Trophoblast cell (in vitro differentiated cells and primary cell): ENCODE data around the gene GUCA1A.

Experiments
- DNase-seq, 2 donors: peaks; one replicate each; pipeline ENCODE4 v3.0.0-alpha.2; 2016
- H2AFZ ChIP-seq: 2 replicates; pipeline ENCODE4 v1.6.1; 2013; ENCODE audit warnings: low read length, moderate library complexity, mild to moderate bottlenecking; ENCODE audit not compliant: insufficient read depth, poor library complexity
- H2AK5ac ChIP-seq: 2 replicates; pipeline ENCODE4 v1.6.1; 2013; ENCODE audit warnings: mild to moderate bottlenecking, low read length
- H2BK120ac ChIP-seq: 2 replicates; pipeline ENCODE4 v1.6.1; 2013; ENCODE audit warnings: low read length, mild to moderate bottlenecking, moderate library complexity; ENCODE audit not compliant: insufficient read depth, poor library complexity
- H2BK12ac ChIP-seq: 2 replicates; pipeline ENCODE4 v1.6.1; 2013; ENCODE audit warnings: mild to moderate bottlenecking, low read length, moderate library complexity
- H2BK5ac ChIP-seq: 2 replicates; pipeline ENCODE4 v1.6.1; 2013; ENCODE audit warnings: low read length, low read depth, moderate library complexity, mild to moderate bottlenecking; ENCODE audit not compliant: poor library complexity
- H3K14ac ChIP-seq: 2 replicates; pipeline ENCODE4 v1.6.1; 2013; ENCODE audit warnings: mild to moderate bottlenecking, low read length
- H3K18ac ChIP-seq: 2 replicates; pipeline ENCODE4 v1.6.1; 2013; ENCODE audit warnings: mild to moderate bottlenecking, low read length
- H3K23ac ChIP-seq: 2 replicates; pipeline ENCODE4 v1.6.1; 2013; ENCODE audit warnings: low read length
- H3K27ac ChIP-seq: 2 replicates; pipeline ENCODE4 v1.5.1; 2013; ENCODE audit warnings: low read depth, mild to moderate bottlenecking, inconsistent platforms, low read length, moderate library complexity
- H3K27me3 ChIP-seq: 2 replicates; pipeline ENCODE4 v1.6.1; 2013; ENCODE audit warnings: inconsistent platforms, mild to moderate bottlenecking, low read length, moderate library complexity; ENCODE audit not compliant: insufficient read depth
- H3K36me3 ChIP-seq, 2 experiments: 1 replicate in 1 of 2; 2 replicates in 1 of 2; pipeline ENCODE4 v1.6.1; 2013; ENCODE audit warnings: low read length in 2 of 2, mild to moderate bottlenecking in 2 of 2, moderate library complexity in 1 of 2; ENCODE audit not compliant: insufficient read depth in 2 of 2, control insufficient read depth in 1 of 2
- H3K4ac ChIP-seq: 2 replicates; pipeline ENCODE4 v1.6.1; 2013; ENCODE audit warnings: low read depth, mild to moderate bottlenecking, low read length, moderate library complexity
- H3K4me1 ChIP-seq, 2 experiments: 1 replicate in 1 of 2; 2 replicates in 1 of 2; pipeline ENCODE4 v1.6.1; 2013; ENCODE audit warnings: low read length in 2 of 2, mild to moderate bottlenecking in 2 of 2, moderate library complexity in 1 of 2; ENCODE audit not compliant: insufficient read depth in 2 of 2, control insufficient read depth in 1 of 2
- H3K4me2 ChIP-seq: 2 replicates; pipeline ENCODE4 v1.6.1; 2013; ENCODE audit warnings: inconsistent platforms, mild to moderate bottlenecking, low read length, moderate library complexity
- H3K4me3 ChIP-seq: 2 replicates; pipeline ENCODE4 v1.5.1; 2013; ENCODE audit warnings: mild to moderate bottlenecking, low read depth, low read length, inconsistent platforms
- H3K79me1 ChIP-seq: one replicate; pipeline ENCODE4 v1.6.1; 2013; ENCODE audit warnings: low read length
- H3K79me2 ChIP-seq: 2 replicates; pipeline ENCODE4 v1.6.1; 2013; ENCODE audit warnings: low read length, mild to moderate bottlenecking; ENCODE audit not compliant: control insufficient read depth, insufficient read depth, poor library complexity
- H3K9ac ChIP-seq: 2 replicates; pipeline ENCODE4 v1.6.1; 2013; ENCODE audit warnings: mild to moderate bottlenecking, low read length
- H3K9me3 ChIP-seq: 2 replicates; pipeline ENCODE4 v1.6.1; 2013; ENCODE audit warnings: low read depth, mild to moderate bottlenecking, control low read depth, inconsistent platforms, low read length; ENCODE audit not compliant: insufficient read depth
- H4K12ac ChIP-seq: 2 replicates; pipeline ENCODE4 v1.6.1; 2013; ENCODE audit warnings: low read depth, mild to moderate bottlenecking, low read length, moderate library complexity
- H4K8ac ChIP-seq: 2 replicates; pipeline ENCODE4 v1.6.1; 2013; ENCODE audit warnings: low read depth, mild to moderate bottlenecking, low read length, moderate library complexity
- H4K91ac ChIP-seq: one replicate; pipeline ENCODE4 v1.6.1; 2013; ENCODE audit warnings: low read depth, mild to moderate bottlenecking, low read length, moderate library complexity
- whole genome bisulfite sequencing: extraction: QIAGEN DNeasy Blood & Tissue Kit; methylation state at CpG from one replicate; pipeline ENCODE4 v1.1.7; 2013; ENCODE audit warnings: missing lambda C conversion rate; ENCODE audit not compliant: insufficient read length, insufficient coverage; ENCODE audit errors: extremely low coverage; 5-methylcytosine and 5-hydroxymethylcytosine counted together

GUCA1A gene

GRCh38 chr6:42162812-42163211 lies 10.4 kb upstream of the GUCA1A start:
- no peak overlapping the region for H4K8ac ChIP-seq
- no peak overlapping the region for H3K4me3 ChIP-seq
- H4K91ac ChIP-seq, result no peak overlapping the region
- no peak overlapping the region for H2BK120ac ChIP-seq
- H2AK5ac ChIP-seq, result no peak overlapping the region
- H3K18ac ChIP-seq, result no peak overlapping the region
- no peak overlapping the region for H3K4ac ChIP-seq
- no peaks in the 10 kb centered on the region for H3K79me2 ChIP-seq
- H3K4me2 ChIP-seq, result no peak overlapping the region
- H3K27ac ChIP-seq, result no peak overlapping the region
- H3K14ac ChIP-seq, result no peak overlapping the region
- H2BK12ac ChIP-seq, result no peak overlapping the region
- WGBS, result no CpG with 5 or more reads among the region's 13 CpGs
- H3K27me3 ChIP-seq, result no peaks in the 10 kb centered on the region
- no peaks in the 10 kb centered on the region for H3K79me1 ChIP-seq
- DNase-seq, result no peak
- no peak overlapping the region for H3K23ac ChIP-seq
- no peak overlapping the region for H4K12ac ChIP-seq
- H3K9me3 ChIP-seq, result no peaks in the 10 kb centered on the region
- H3K4me1 ChIP-seq, result no peaks in the 10 kb centered on the region
- no peak overlapping the region for H2BK5ac ChIP-seq
- H2AFZ ChIP-seq, result no peak overlapping the region
- H3K36me3 ChIP-seq, result no peaks in the 10 kb centered on the region
- H3K9ac ChIP-seq, result no peak overlapping the region

- no peak for DNase-seq
- Histone ChIP-seq H4K91ac (no peak overlapping the region), H2BK5ac (no peak overlapping the region), H2BK120ac (no peak overlapping the region), H3K23ac (no peak overlapping the region), H3K14ac (no peak overlapping the region), H4K12ac (no peak overlapping the region), H3K4me2 (no peak overlapping the region), H2AFZ (no peak overlapping the region), H3K79me1 (no peaks in the 10 kb centered on the region), H3K9me3 (no peaks in the 10 kb centered on the region), H3K79me2 (no peaks in the 10 kb centered on the region), H3K27ac (no peak overlapping the region), H3K4me1 (no peaks in the 10 kb centered on the region), H3K27me3 (no peaks in the 10 kb centered on the region), H3K18ac (no peak overlapping the region), H3K4ac (no peak overlapping the region), H4K8ac (no peak overlapping the region), H3K36me3 (no peaks in the 10 kb centered on the region), H3K9ac (no peak overlapping the region), H2BK12ac (no peak overlapping the region), H3K4me3 (no peak overlapping the region), H2AK5ac (no peak overlapping the region)
- no CpG with 5 or more reads among the region's 1 CpG for WGBS
These were observed 9.2 kb upstream of the GUCA1A start for GRCh38 chr6:42163981-42164380.

- Histone ChIP-seq H3K9me3 (peaks cover 2% of the 10 kb centered on the region), H3K4me2 (no peak overlapping the region), H3K4me3 (no peak overlapping the region), H3K36me3 (no peaks in the 10 kb centered on the region), H3K27ac (no peak overlapping the region), H2AFZ (no peak overlapping the region), H3K4me1 (no peaks in the 10 kb centered on the region), H3K23ac (no peak overlapping the region), H4K91ac (no peak overlapping the region), H3K18ac (no peak overlapping the region), H4K8ac (no peak overlapping the region), H2BK5ac (no peak overlapping the region), H2BK120ac (no peak overlapping the region), H3K9ac (no peak overlapping the region), H3K27me3 (no peaks in the 10 kb centered on the region), H4K12ac (no peak overlapping the region), H3K14ac (no peak overlapping the region), H2AK5ac (no peak overlapping the region), H2BK12ac (no peak overlapping the region), H3K4ac (no peak overlapping the region), H3K79me1 (no peaks in the 10 kb centered on the region), H3K79me2 (no peaks in the 10 kb centered on the region)
- WGBS, result no CpG with 5 or more reads among the region's 9 CpGs
- DNase-seq, result no peak
These were observed 8.1 kb upstream of the GUCA1A start for GRCh38 chr6:42165016-42165415.

DNA sequence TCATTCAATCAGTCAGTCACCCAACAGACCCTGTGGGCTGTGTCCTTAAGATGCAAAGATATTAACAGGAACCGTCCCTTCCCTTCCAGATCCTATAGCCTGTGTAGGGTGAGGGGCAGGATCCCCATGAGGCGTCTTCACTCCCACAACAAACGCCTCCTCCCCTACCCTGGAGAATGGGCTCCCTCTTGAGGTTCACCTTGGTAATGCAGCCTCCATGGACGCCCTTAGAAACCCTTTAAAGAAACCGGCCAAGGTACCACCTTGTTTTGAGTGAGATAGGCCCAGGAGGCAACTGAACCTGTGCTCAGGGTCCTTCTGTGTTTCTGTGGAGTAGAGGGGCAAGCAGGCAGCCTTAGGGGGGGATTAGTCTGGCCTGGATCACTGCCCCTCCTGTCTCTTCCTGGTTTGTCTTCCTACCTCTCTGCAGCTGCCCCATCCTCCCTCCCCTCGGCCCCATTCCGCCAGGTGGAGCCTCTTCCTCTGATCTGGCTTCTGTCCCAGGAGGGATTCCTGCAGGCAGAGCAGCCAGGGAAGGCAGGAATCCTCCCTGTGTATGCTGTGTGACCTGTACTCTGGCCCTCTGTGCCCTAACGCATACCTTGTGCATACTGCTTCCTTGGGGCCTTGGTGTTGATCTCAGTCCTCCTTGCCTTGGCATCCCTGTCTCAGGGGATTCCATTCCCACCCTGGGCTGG lies 6.6 kb upstream of the GUCA1A start:
- Histone ChIP-seq H3K4me3 (no peak overlapping the region), H3K4me2 (no peak overlapping the region), H3K27me3 (no peaks in the 10 kb centered on the region), H4K8ac (peak overlapping the region; percentile 51), H3K18ac (no peak overlapping the region), H2BK120ac (no peak overlapping the region), H3K9ac (no peak overlapping the region), H3K23ac (no peak overlapping the region), H4K12ac (no peak overlapping the region), H3K4ac (no peak overlapping the region), H2BK5ac (no peak overlapping the region), H3K27ac (no peak overlapping the region), H3K14ac (no peak overlapping the region), H2AK5ac (no peak overlapping the region), H3K4me1 (no peaks in the 10 kb centered on the region), H2AFZ (peak overlapping the region; percentile 20), H3K79me2 (no peaks in the 10 kb centered on the region), H4K91ac (peak overlapping the region; percentile 27), H3K9me3 (peaks cover 2% of the 10 kb centered on the region), H3K36me3 (no peaks in the 10 kb centered on the region), H3K79me1 (no peaks in the 10 kb centered on the region), H2BK12ac (peak overlapping the region; percentile 61)
- WGBS, result no CpG with 5 or more reads among the region's 8 CpGs
- peak; percentile 65 to 90 for DNase-seq
